Testis (tissue), 2 donors: ENCODE measurements around the gene CCDC74A.
"Not testable (repeated sequence)": the region's sequence is repeated elsewhere in the genome, so short reads cannot be mapped to it uniquely, and the experiment has no call there.

Experiments
- CTCF ChIP-seq, 3 experiments: fragments of 450-650 bp in 2 of 3; fragments of 200-600 bp in 1 of 3; sonication (generic) in 1 of 3; IDR thresholded peaks; one replicate each; pipeline ENCODE4 v1.5.1; 2016 to 2019; ENCODE audit warnings: antibody characterized with exemption in 3 of 3, mild to moderate bottlenecking in 2 of 3, moderate library complexity in 1 of 3
- POLR2A ChIP-seq: fragments of 450-650 bp; IDR thresholded peaks from one replicate; pipeline ENCODE4 v1.6.1; 2017; ENCODE audit warnings: antibody characterized with exemption, mild to moderate bottlenecking, moderate library complexity

GRCh38 chr2:131504082-131504750, 23.5 kb upstream of the CCDC74A start:
- not testable (repeated sequence) for TF ChIP-seq CTCF (IDR thresholded peaks at IDR 0.05); POLR2A
